ENCODE results near the gene USP31. TPM values are rescaled to one million over a fixed set of nuclear protein-coding genes. Genes with fewer than 3 reads are reported as not detected.
A peak's percentile ranks its signal among the peaks of the same experiment; 100 is the strongest.

The USP31 gene
- total RNA-seq, 1 experiment from 2014 or later, result 16.1 TPM

DNA sequence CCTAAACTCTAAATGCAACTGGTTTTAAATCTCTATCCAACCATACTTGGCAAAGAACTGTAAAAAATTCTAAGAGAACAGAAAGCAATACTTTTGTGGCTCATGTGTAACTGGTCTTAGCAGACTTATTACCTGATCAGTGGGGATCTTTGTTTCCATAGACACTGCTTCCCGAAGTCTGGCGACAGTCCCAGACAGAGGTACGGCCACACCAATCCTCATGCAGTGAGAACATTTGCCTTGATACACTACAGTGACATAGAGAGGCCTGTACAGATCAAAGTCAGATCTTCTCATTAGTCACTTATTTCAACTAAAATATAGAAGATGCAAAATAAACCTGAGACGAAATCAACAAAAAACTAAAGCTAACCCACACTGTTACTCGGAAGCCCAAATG lies 43.9 kb downstream of the USP31 start:
- H3K4me2 ChIP-seq (ENCODE audit: insufficient read depth, insufficient read length, low read length), result no peak overlapping the region
- peaks cover 3% of the 10 kb centered on the region in 2 experiments; a peak in 3 of 5 replicates for H3K9me3 Mint-ChIP-seq
- no peak overlapping the region for H3T11ph ChIP-seq (ENCODE audit: low read length)
- H2BK5ac ChIP-seq (ENCODE audit: insufficient read length, low read length), result no peak overlapping the region
- H2BK20ac ChIP-seq (ENCODE audit: low read depth, low read length, poor library complexity, severe bottlenecking), result no peak overlapping the region
- no peak overlapping the region for H3K4me3 Mint-ChIP-seq
- peaks cover 3% of the 10 kb centered on the region for H3K79me1 ChIP-seq (ENCODE audit: insufficient read depth, low read depth, low read length, poor library complexity, severe bottlenecking)
- H4K20me1 ChIP-seq (ENCODE audit: control insufficient read depth, insufficient read depth, insufficient read length), result no peaks in the 10 kb centered on the region
- H3K27ac Mint-ChIP-seq, result 0 out of 7 replicates have a peak overlapping the region, but pooled peaks of 1 of the 3 experiments have one; percentile 42
- no peak overlapping the region for H2BK12ac ChIP-seq (ENCODE audit: insufficient read length, low read depth, low read length)
- no peaks in the 10 kb centered on the region for H3K9me3 ChIP-seq (ENCODE audit: control insufficient read depth, low read depth, low read length)
- no peak overlapping the region for H2AK5ac ChIP-seq (ENCODE audit: insufficient read length, low read length)
- no peak for DNase-seq
- no peak overlapping the region for H2BK15ac ChIP-seq (ENCODE audit: low read depth, low read length)
- peaks cover 13 to 41% (median 26%) of the 10 kb centered on the region in 3 experiments; a peak in 6 of 7 replicates for H3K36me3 Mint-ChIP-seq (ENCODE audit: insufficient read depth in 1 of 3, low read depth in 3 of 3)
- H3K79me2 ChIP-seq (ENCODE audit: insufficient read depth, low read length), result no peaks in the 10 kb centered on the region; the same call in 1 of the 2 replicates
- no peak overlapping the region for H3K23ac ChIP-seq (ENCODE audit: insufficient read length, low read depth, low read length)
- H3K18ac ChIP-seq (ENCODE audit: insufficient read length, low read depth, low read length), result no peak overlapping the region
- H4K91ac ChIP-seq (ENCODE audit: insufficient read length, low read depth, low read length), result no peak overlapping the region
- H3K4me1 Mint-ChIP-seq, result peaks cover 2% of the 10 kb centered on the region in 2 experiments; a peak in 3 of 4 replicates
- no peaks in the 10 kb centered on the region for H3K23me2 ChIP-seq (ENCODE audit: insufficient read length, low read depth, low read length, poor library complexity, severe bottlenecking)
- H3K4ac ChIP-seq (ENCODE audit: low read depth, low read length), result no peak overlapping the region
- no peaks in the 10 kb centered on the region; the same call in 1 of the 2 replicates for H3K4me1 ChIP-seq (ENCODE audit: insufficient read depth, low read length)
- no peak overlapping the region for H2BK120ac ChIP-seq (ENCODE audit: low read depth, low read length, poor library complexity, severe bottlenecking)
- no peak overlapping the region for H2AFZ ChIP-seq (ENCODE audit: low read length)
- H4K5ac ChIP-seq (ENCODE audit: insufficient read length, low read depth, low read length), result no peak overlapping the region
- H3K14ac ChIP-seq (ENCODE audit: insufficient read depth, low read length), result no peak overlapping the region
- WGBS (ENCODE audit: extremely low coverage, insufficient read length, low lambda C conversion rate), result no CpG with 5 or more reads among the region's 5 CpGs
- H3K27me3 ChIP-seq (ENCODE audit: insufficient read depth, low read length), result no peaks in the 10 kb centered on the region
- no peak overlapping the region for H3K9ac ChIP-seq (ENCODE audit: extremely low read depth, insufficient read length, low read length)
- no peak overlapping the region for H3K56ac ChIP-seq (ENCODE audit: insufficient read length, low read depth, low read length)
- TF ChIP-seq, protein P1, sequence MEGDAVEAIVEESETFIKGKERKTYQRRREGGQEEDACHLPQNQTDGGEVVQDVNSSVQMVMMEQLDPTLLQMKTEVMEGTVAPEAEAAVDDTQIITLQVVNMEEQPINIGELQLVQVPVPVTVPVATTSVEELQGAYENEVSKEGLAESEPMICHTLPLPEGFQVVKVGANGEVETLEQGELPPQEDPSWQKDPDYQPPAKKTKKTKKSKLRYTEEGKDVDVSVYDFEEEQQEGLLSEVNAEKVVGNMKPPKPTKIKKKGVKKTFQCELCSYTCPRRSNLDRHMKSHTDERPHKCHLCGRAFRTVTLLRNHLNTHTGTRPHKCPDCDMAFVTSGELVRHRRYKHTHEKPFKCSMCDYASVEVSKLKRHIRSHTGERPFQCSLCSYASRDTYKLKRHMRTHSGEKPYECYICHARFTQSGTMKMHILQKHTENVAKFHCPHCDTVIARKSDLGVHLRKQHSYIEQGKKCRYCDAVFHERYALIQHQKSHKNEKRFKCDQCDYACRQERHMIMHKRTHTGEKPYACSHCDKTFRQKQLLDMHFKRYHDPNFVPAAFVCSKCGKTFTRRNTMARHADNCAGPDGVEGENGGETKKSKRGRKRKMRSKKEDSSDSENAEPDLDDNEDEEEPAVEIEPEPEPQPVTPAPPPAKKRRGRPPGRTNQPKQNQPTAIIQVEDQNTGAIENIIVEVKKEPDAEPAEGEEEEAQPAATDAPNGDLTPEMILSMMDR (conservative IDR thresholded peaks at IDR 0.05), result no peak
- no peak overlapping the region for H4K8ac ChIP-seq (replicated peaks; ENCODE audit: insufficient read length, low read depth, low read length)
- no peaks in the 10 kb centered on the region; the same call in 1 of the 2 replicates for H3K27me3 Mint-ChIP-seq (ENCODE audit: low read depth)
- no peak overlapping the region for H3K27ac ChIP-seq (ENCODE audit: insufficient read length, low read depth, low read length)

Data from H9 (cell line).